ENCODE data around the gene SENP8.

GRCh38 chr15:72153269-72154000, 35.2 kb downstream of the SENP8 start:
- TF ChIP-seq CTCF (IDR thresholded peaks at IDR 0.05) = no peak
- no peak for TF ChIP-seq POLR2A (IDR thresholded peaks at IDR 0.05)
